PFSK-1 (cell line): Measurements from ENCODE around the gene ITPRIPL2.

Source experiments
- FOXP2 ChIP-seq: optimal IDR thresholded peaks from 2 replicates; pipeline ENCODE3; 2011; ENCODE audit warnings: borderline replicate concordance, control low read depth, inconsistent platforms; ENCODE audit not compliant: insufficient read depth; ENCODE audit errors: extremely low read length, extremely low read depth
- POLR2AphosphoS5 ChIP-seq: IDR thresholded peaks from 2 replicates; pipeline ENCODE4 v1.6.1; 2012; ENCODE audit warnings: low read depth, mild to moderate bottlenecking, control low read depth, low read length, moderate library complexity
- REST ChIP-seq, 2 experiments: IDR thresholded peaks; 2 replicates each; pipeline versions ENCODE4 v1.6.1 to v1.8.0; 2011 to 2012; ENCODE audit warnings: low read depth in 2 of 2, low read length in 2 of 2, control low read depth in 1 of 2, inconsistent platforms in 1 of 2, mild to moderate bottlenecking in 1 of 2, moderate library complexity in 1 of 2; ENCODE audit not compliant: insufficient read depth in 1 of 2
- SIN3A ChIP-seq: IDR thresholded peaks from 2 replicates; pipeline ENCODE4 v1.6.1; 2012; ENCODE audit warnings: mild to moderate bottlenecking, low read length, moderate library complexity, borderline replicate concordance; ENCODE audit not compliant: insufficient read depth
- TAF1 ChIP-seq: IDR thresholded peaks from 2 replicates; pipeline ENCODE4 v1.6.1; 2012; ENCODE audit warnings: low read length, control low read depth, borderline replicate concordance; ENCODE audit not compliant: insufficient read depth

ITPRIPL2 gene

GRCh38 chr16:19147126-19147525, 33.4 kb downstream of the ITPRIPL2 start:
- no peak for TF ChIP-seq TAF1
- TF ChIP-seq FOXP2: no peak
- no peak for TF ChIP-seq REST (IDR thresholded peaks at IDR 0.05; ENCODE audit: insufficient read depth in 1 of 2, low read depth in 2 of 2, low read length in 2 of 2)
- TF ChIP-seq POLR2AphosphoS5: no peak

DNA sequence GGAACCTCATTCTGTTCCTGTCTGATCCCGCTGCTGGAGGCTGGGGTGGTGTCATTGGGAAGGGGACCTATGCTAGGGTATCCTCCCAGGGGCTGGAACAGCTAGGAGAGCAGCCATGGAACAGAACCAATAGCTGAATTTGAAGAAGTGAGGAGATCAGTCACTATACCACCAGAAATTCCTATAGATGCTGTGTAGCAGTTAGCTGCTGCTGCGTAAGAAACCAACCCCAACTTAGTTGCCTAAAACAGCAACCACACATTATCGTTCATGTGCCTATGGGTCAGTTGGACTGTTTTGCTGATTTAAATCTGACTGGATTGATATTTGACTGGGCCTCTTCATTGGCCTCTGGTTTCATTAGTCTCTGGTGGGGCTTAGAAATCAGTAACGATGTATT, 33.9 kb downstream of the ITPRIPL2 start:
- no peak for TF ChIP-seq TAF1
- TF ChIP-seq REST (IDR thresholded peaks at IDR 0.05; ENCODE audit: insufficient read depth in 1 of 2, low read depth in 2 of 2, low read length in 2 of 2): no peak
- no peak for TF ChIP-seq SIN3A
- TF ChIP-seq FOXP2: no peak

DNA sequence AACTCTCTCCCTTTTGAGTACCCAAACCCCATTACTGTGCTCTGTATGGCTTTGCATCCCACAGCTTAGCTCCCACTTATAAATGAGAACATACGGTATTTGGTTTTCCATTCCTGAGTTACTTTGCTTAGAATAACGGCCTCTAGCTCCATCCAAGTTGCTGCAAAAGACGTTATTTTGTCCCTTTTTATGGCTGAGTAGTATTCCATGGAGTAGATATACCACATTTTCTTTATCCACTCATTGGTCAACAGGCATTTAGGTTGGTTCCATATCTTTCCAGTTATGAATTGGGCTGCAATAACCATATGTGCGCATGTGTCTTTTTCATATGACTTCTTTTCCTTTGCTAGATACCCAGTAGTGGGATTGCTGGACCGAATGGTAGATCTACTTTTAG, 34.4 kb downstream of the ITPRIPL2 start:
- TF ChIP-seq SIN3A (no peak), REST (IDR thresholded peaks at IDR 0.05; ENCODE audit: insufficient read depth in 1 of 2, low read depth in 2 of 2, low read length in 2 of 2) (no peak), TAF1 (no peak), POLR2AphosphoS5 (no peak), FOXP2 (no peak)

DNA sequence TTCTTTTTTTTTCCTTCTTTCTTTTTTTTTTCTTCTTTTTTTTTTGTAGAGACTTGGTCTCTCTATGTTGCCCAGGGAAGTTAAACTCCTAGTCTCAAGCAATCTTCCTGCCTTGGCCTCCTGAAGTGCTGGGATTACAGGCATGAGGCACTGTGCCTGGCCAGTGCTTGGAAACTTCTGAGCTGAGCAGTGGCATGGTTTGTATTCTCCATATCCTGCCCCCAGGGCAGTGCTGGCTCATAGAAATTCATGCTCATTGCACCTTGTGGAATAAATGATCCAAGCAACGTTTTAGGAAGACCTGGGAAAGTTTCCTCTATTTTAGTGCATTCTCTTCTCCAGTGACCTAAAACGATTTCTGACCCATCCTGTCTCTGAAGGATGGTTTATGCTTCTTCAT, 37.5 kb downstream of the ITPRIPL2 start:
- TF ChIP-seq FOXP2 (no peak), POLR2AphosphoS5 (no peak), REST (IDR thresholded peaks at IDR 0.05; ENCODE audit: insufficient read depth in 1 of 2, low read depth in 2 of 2, low read length in 2 of 2) (no peak), SIN3A (no peak), TAF1 (no peak)

DNA sequence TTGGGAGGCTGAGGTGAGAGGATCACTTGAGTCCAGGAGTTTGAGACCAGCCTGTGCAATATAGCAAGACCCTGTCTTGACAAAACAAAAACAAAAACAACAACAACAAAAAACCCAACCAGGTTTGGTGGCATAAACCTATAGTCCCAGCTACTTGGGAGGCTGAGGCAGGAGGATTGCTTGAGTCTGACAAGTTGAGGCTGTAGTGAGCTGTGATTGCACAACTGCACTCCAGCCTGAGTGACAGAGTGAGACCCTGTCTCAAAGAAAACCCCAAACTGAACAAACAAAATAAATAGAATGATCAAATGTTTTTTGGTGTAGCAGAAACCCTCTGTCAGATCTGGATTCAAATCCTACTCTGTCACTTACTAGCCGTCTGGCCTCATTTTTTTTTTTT, 38.3 kb downstream of the ITPRIPL2 start:
- no peak for TF ChIP-seq POLR2AphosphoS5
- TF ChIP-seq REST (IDR thresholded peaks at IDR 0.05; ENCODE audit: insufficient read depth in 1 of 2, low read depth in 2 of 2, low read length in 2 of 2): no peak
- no peak for TF ChIP-seq TAF1
- TF ChIP-seq SIN3A: no peak
- no peak for TF ChIP-seq FOXP2
